C4-2B (cell line): ENCODE data around the gene TGFBR3.

Experiments
- CTCF ChIP-seq: fragments of 450-650 bp; conservative IDR thresholded peaks from 2 replicates; pipeline ENCODE4 v1.5.1; 2017; ENCODE audit warnings: mild to moderate bottlenecking
- ZFX ChIP-seq: fragments of 450-650 bp; IDR thresholded peaks from 2 replicates; pipeline ENCODE4 v1.6.1; 2017

GRCh38 chr1:91689641-91690481 lies 196.1 kb downstream of the TGFBR3 start:
- TF ChIP-seq CTCF, result no peak
- TF ChIP-seq ZFX, result no peak
